Stimulated activated naive CD4-positive, alpha-beta T cell treated with Interleukin-2 at 50 U/mL for 16 hours (primary cell): Measurements from ENCODE around the gene ZNF284.

Experiments
- DNase-seq: peaks from one replicate; lab custom pipeline; 2025; lab: John Stamatoyannopoulos, UW

Gene ZNF284

DNA sequence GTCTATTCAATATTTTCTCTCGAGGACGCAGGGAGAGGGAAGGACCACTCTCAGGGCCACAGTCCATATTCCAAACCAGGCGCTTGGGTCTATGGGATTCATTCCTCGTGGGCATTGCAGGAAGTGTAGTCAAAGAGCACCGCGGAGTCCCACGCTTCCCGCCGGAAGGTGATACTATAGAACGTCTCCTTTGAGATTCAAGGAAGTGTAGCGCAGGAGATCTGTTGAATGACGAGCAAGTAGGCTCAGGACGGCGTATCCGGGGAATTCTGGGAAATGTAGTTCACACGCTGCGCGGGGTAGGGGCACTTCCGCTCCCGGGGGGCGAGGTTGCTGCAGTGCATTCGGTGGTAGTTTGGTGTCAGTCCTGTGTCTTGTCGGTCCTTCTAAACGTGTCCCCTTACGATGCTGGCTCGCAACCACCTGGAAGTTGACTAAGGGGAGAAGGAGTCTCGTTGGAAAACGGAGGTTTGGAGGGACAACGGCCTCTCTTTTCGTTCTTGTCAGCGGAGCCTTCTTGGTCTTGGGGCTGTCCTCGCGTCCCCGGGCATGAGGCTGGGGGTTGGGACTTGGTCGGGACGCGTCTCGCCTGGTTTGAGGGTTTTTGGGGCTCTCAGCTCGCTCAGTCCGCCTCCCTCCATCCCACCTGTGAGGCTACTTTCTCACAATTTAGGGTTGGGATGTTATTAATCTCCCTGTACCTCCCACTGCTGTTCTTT, at the start of gene ZNF284:
Gene ZNF284, plus strand, starts transcription at position 336 of the 719 bp plus-strand sequence. CDS start 4,231 bp downstream, outside the sequence.
- DNase-seq = peak; percentile 75

DNA sequence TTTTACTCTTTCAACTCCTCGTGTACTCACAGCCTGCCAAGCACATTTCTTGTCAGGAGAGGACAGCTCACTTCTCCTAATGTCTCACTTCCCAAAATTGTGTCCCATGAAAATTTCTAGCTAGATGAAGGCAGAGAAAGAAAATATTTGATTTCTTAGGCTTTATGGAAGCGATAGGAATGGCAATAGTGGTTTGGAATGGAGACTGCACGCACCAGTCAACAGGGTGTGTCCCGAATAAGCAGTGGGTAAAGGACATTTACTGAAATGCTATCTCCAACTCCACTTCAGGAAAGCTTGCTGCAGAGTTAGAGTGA, 47.1 kb upstream of the ZNF284 start:
- no peak for DNase-seq

DNA sequence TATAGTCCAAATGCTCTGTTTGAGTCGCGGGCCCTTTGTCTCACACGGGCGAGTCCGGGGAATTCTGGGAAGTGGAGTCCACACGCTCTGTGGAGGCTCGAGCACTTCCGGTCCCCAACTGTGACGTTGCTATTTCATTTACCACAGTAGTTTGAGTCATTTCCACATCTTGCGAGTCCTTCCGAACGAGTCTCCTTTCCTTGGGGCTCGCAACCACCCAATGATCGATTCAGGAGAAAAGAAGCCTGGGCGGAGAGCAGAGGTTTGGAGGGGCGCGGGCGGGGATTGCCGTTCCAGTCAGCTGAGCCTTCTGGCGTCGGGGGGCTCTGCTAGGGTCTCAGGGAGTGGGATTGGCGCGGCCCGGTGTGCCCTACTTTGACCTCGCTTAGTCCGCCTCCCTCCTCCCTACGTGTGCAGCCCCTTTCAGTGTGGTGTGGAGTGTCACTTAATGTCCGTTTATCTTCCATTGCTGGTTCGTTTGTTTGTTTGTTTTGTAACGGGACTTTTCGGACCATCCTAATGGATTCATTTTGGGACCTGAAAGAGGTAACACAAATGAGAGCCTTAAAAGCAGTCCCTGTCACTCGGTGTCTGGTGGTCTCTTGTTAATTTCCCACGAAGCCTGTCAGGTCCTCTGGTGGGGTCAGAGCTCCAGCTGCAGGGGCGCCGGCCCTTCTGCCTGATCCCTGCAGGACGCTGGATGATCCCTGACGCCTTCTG, 46.6 kb upstream of the ZNF284 start, which contains the start of gene ZNF222:
Gene ZNF222, plus strand, starts transcription at position 163 of the 720 bp plus-strand sequence. Its CDS starts 58 bp downstream, at position 221.
- DNase-seq = peak; percentile 78

DNA sequence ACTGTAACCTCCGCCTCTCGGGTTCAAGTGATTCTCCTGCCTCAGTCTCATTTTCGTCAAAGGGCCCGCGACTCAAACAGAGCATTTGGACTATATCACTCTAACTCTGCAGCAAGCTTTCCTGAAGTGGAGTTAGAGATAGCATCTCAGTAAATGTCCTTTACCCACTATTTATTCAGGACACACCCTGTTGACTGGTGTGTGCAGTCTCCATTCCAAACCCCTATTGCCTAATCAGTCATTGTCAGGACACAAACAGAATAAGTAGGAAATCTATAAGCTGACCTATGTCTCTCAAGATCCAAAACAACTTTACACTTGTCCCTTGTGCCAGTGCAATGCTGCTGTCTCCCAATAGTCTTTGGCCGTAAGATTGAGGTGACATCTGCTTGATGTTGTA, 45.3 kb upstream of the ZNF284 start:
- DNase-seq = no peak

DNA sequence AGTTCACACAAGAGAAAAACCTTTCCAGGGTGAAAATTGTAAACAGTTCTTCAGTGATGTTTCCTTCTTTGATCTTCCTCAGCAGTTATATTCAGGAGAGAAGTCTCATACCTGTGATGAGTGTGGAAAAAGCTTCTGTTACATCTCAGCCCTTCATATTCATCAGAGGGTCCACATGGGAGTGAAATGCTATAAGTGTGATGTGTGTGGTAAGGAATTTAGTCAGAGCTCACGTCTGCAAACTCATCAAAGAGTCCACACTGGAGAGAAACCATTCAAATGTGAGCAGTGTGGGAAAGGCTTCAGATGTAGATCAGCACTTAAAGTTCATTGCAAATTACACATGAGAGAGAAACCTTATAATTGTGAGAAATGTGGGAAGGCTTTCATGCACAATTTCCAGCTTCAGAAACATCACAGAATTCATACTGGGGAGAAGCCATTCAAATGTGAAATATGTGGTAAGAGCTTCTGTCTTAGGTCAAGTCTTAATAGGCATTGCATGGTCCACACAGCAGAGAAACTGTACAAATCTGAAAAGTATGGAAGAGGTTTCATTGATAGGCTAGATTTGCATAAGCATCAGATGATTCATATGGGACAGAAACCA, 39.9 kb upstream of the ZNF284 start:
- DNase-seq = no peak

- DNase-seq = no peak
Measured at GRCh38 chr19:44042147-44042546, 29.8 kb upstream of the ZNF284 start.

DNA sequence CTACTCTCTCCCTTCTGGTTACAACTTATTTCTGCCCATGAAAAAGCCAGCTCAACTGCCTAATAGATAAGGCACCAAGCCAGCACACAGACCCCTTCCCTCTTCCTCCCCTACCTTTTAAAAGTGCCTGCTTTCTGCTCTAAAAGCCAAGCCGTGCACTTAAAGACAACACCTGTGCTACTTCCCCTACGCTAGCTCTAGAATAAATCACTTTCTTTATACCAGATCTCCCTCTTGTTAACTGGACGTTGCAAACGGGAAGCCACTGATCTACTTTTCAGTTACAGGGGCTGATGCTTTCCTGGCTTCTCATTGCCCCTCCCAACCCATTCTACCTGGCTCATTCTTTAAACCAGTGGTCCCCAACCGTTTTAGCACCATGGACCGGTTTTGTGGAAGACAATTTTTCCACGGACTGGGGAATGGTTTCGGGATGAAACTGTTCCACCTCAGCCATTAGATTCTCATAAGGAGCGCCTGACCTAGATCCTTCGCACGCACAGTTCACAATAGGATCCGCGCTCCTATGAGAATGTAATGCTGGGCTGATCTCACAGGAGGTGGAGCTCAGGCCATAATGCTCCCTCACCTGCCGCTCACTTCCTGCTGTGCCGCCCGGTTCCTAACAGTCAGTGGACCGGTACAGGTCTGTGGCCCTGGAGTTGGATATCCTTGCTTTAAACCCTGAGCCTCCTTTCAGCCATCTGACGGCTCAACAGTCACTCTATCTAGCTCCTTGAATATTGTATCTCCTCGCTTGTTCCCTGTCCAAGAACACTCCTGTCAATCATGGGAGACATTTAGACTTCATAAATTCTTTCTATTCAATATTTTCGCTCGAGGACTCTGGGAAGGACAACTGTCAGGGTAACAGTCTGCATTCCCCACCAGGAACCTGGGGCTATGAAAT, 21.0 kb upstream of the ZNF284 start:
- peak; percentile 0 for DNase-seq

DNA sequence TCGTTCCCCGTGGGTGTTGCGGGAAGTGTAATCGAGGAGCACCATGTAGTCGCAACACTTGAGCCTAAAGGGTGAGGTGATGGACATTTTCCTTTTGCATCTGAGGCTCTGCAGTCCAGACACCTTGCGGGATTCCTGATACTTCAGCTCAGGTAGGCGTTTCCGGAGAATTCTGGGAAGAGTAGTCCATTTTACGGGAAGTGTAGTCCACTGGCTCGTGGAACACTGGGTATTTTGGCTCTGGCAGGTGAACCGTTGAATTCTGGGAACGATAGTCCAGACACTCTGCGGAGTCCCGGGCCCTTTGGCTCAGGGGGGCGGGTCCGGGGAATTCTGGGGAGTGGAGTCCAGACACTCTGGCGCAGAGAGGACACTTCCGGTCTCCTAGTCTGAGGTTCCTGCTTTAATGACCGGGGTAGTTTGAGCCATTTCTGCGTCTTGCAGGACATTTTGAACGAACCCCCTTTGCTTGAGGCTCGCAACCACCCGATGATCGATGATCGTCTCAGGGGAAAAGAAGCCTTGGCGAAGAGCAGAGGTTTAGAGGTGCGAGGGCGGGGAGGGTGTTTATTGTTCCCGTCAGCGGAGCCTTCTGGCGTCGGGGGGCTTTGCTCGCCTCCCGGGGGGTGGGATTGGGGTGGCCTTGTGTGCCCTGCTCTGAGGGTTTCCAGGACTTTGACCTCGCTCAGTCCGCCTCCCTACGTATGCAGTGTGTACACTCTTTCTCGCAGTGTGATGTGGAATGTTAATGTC, 20.1 kb upstream of the ZNF284 start, which contains the start of gene ZNF223:
Gene ZNF223, plus strand, starts transcription at position 387 of the 753 bp plus-strand sequence. CDS start 3,141 bp downstream, outside the sequence.
- peak; percentile 65 for DNase-seq

GRCh38 chr19:44055870-44056269, 16.1 kb upstream of the ZNF284 start:
- DNase-seq = no peak

DNA sequence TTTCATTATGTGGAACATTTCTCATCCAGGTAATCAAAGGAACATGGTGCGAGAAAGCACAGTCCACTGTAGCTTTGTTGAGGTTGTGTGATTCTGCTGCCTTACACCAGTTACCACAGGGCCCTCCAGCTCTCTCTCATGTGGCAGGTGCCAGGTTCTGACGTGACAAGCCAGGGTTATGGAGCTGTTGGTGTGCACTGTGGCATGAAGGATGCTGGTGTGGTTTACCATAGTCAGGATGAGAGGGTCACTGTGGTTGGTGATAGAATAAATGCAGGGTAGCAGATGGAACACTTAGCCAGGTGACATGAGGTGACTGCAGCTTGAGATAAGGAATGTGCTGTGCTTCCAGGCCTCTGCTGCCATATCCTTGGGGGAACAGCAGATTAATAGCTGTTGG, 12.7 kb upstream of the ZNF284 start:
- no peak for DNase-seq

DNA sequence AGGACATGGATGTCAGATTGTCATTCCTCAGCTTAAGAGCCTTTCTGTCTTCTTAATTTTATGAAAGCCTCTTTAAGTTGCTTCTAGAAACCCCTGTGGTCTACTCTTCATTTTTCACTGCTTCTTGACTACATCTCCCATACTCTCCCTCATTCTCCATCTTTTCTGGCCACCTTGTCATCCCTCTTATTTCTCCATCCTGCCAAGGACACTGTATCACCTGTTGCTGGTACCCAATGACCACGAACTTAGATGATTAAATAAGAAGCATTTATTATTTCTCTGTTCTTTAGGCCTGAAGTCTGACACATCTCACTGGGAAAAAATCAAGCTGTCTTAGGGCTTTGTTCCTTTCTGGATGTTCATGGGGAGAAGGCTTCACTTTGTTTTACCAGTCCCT, 10.9 kb upstream of the ZNF284 start:
- DNase-seq = no peak

DNA sequence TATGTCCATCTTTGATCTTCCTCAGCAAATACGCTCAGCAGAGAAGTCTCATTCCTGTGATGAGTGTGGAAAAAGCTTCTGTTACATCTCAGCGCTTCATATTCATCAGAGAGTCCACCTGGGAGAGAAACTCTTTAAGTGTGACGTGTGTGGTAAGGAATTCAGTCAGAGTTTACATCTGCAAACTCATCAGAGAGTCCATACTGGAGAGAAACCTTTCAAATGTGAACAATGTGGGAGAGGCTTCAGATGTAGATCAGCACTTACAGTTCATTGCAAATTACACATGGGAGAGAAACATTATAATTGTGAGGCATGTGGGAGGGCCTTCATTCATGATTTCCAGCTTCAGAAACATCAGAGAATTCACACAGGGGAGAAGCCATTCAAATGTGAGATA, 5.7 kb upstream of the ZNF284 start:
- no peak for DNase-seq

- DNase-seq = no peak
Measured at GRCh38 chr19:44069415-44069814, 2.5 kb upstream of the ZNF284 start.

- DNase-seq = no peak
Measured at GRCh38 chr19:44072543-44073401, 813 bp downstream of the ZNF284 start.

GRCh38 chr19:44076325-44076724, 4.4 kb downstream of the ZNF284 start:
- no peak for DNase-seq

- no peak for DNase-seq
Measured at GRCh38 chr19:44092108-44092507, 20.1 kb downstream of the ZNF284 start.

DNA sequence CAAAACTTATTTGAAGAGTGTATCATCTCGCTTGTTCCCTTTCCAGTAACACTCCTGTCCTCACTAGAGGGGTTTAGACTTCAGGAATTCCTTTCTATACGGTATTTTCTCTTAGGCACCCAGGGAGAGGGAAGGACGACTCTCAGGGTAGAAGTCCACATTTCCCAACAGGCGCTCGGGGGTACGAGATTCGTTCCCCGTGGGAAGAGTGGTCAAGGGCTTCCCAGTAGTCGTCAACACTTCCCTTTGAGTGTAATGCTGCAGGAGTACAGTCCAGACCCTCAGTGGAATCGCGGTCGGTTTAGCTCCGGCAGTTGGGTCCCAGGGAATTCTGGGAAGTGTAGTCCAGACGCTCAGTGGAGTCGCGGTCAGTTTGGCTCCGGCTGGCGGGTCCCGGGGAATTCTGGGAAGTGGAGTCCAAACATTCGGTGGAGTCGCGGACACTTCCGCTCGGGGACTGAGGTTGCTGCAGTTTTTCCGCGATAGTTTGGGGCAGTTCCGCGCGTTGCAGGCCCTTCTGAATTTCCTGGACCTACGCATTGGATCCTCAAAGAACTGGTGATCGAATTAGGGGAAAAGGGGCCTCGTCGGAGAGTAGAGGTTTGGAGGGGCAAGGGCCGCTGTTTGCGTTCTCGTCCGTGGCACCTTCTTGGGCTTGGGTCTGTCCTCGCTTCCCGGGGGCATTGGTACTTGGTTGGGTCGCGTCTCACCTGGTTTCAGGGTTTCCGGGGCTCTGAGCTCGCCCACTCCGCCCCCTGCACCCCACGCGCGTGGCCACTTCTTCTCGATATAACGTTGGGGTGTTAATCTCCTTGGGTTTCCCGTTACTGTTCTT, 22.2 kb downstream of the ZNF284 start, which contains the start of gene ZNF224:
Gene ZNF224, plus strand, starts transcription at position 431 of the 835 bp plus-strand sequence. CDS start 3,513 bp downstream, outside the sequence.
- peak; percentile 83 for DNase-seq

- no peak for DNase-seq
Measured at GRCh38 chr19:44107751-44108150, 35.8 kb downstream of the ZNF284 start.

GRCh38 chr19:44109458-44109857, 37.5 kb downstream of the ZNF284 start:
- no peak for DNase-seq
